DMS114 treated with DMSO at 0.1 percent for 48 hours (cell line): ENCODE data around the gene RNF5.
"Not testable (repeated sequence)": the region's sequence is repeated elsewhere in the genome, so short reads cannot be mapped to it uniquely, and the experiment has no call there.

Source experiments
- DNase-seq: peaks from one replicate; lab custom pipeline; 2025; ENCODE audit not compliant: unreplicated experiment; lab: John Stamatoyannopoulos, UW

The RNF5 gene

DNA sequence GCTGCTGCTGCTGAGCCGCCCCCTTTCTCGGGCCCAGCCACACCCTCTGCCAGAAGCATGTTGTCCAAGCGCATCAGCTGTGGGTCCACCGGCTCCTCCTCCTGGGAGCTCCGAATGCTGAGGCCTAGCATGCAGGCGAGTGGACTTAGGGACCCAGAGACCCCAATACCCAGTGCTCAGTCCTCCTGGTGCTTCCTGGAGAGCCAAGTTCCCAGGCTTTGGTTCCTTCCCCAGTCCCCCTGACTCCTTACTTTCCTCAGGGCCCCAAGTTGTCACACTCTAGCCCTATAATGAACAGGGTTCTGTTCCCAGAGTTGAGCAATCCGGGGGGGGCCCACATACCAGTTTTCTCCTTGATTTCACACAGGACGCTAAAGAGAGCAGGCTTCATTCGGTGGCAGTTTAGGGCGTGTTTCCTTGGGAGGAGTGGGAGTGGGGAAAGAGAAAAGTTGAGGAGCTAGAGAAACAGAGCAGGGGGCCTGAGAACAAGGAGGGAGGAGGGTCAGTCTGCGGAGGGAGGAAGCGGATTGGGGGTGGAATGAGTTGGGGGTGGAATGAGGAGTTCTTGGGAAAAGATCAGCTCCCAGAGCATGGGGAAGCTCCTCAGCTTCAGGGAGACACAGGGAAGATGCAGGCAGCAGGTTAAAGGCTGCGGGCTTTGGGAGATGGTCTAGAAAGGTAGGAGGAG is 10.3 kb downstream of the RNF5 start:
- DNase-seq = no peak

DNA sequence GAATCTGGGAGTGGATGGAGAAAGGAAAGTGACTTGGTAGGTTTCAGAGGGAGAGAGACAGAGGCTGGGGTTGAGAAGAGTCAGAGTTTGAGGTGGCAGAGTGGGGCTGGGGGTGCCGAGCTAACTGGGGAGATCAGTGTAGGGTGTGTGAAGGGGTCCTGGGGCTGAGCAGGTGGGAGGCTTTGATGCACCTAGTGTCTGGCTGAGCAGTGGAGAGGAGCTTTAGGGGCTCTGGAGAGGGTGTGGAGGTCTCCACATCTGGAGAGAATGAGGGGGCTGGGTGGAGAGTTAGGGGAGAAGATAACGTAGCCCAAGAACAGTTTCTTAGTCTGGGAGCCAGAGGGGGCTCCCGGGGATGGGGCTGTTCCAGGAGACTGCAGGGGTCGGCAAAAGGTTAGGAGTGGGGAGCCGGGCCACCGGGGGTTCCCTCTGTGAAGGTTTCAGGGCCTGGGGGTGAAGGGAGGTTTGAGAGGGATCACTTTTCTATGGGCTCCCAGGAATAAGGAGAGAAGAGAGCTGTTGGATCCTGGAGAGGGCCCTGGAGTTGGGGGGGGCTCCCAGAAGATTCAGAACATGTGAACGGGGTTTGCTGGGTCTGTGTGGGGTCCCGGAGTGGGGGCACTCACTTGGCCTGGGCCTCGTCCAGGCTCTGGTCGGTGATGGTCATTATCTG is 11.0 kb downstream of the RNF5 start:
- DNase-seq = no peak

DNA sequence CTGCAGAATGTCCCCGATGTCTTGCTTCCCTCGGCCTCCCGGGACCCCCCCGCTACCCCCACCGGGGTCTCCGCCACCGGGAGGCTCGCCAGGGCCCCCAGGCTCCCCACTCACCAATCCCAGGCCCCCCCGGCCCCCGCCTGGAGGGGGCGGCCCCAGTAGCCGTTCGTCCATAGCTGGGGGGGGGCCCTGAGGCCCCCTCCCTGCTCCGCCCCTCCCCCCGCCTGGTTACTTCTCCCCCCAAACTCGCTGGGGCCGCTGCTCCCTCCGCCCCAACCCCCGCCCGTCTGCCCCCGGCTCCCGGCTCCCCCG is 11.5 kb downstream of the RNF5 start:
- no peak for DNase-seq

DNA sequence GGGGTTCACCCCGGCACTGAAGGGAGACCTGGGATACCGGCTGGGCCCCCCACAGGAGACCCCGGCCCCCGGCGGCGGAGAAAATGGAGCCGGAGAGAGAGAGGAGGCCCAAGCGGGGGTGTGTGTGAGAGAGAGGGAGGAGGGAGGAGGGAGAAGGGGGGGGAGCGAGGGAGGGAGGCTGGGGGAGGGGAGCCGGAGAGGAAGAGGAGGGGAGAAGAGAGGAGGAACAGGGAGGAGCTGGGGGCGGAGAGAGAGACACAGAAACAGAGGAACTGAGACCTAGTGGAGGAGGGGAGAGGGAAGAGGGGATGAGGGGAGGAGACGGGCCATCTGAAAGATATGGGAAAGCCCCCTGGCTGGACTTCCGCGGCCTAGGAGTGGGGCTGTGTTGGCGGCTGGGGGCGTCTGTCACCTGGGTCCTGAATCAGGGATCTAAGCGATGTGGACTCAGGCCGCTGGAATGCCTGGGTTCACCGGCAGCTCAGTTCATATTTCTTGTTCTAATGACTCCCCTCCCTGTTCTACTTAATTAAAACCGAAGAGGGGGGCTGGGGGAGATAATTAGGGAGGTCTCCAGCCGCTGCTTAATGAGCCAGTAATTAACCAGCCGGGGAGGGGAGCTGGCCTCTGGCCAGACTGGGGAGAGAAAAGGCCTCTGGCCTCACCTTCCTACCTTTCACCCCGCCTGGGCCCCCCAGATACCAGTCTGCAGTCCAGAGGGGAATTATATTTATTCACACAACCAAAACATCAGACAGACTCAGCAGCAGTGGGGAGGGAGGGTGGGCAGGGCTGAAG is 12.0 kb downstream of the RNF5 start, which contains the start of gene PBX2:
TSS of gene PBX2 (minus strand) at position 149 of the 798 bp plus-strand sequence. CDS start 287 bp downstream, outside the sequence.
- peak; percentile 87 for DNase-seq

DNA sequence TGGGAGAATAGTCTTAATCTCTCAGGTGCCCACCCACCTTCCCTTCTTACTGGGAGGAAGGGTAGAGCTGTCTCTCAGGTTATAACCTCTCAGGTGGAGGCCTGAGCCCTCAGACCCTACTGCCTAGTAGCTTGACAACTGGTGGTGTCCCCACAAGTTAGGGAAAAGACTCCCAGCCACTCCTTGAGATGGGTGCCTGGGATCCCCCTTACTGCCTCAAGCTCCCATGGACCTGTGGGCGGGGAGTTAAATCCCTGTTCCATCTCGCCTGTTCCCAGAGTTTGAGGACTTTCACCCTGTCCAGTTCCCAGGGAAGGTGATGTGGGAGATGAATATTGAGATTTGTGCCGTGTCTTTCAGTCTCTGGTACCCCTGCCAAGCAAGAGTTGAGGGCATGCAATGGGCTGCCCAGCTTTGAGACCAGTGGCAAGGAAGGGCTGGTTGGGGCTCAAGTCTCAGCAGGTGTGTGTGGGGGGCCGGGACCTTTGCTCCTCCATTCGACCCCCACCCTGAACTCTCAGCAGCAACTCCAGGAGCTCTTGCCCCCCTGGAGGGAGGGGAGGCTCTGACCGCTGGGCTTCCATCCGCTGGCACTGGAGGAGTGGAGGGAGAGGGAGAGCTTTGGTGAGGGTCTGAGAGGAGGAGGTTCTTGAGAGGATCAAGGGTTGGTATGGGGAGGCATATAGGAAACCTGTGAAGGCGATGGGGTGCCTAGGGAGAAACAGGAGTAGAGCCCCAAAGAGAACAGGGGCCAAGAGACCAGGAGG is 12.9 kb downstream of the RNF5 start:
- DNase-seq = no peak

DNA sequence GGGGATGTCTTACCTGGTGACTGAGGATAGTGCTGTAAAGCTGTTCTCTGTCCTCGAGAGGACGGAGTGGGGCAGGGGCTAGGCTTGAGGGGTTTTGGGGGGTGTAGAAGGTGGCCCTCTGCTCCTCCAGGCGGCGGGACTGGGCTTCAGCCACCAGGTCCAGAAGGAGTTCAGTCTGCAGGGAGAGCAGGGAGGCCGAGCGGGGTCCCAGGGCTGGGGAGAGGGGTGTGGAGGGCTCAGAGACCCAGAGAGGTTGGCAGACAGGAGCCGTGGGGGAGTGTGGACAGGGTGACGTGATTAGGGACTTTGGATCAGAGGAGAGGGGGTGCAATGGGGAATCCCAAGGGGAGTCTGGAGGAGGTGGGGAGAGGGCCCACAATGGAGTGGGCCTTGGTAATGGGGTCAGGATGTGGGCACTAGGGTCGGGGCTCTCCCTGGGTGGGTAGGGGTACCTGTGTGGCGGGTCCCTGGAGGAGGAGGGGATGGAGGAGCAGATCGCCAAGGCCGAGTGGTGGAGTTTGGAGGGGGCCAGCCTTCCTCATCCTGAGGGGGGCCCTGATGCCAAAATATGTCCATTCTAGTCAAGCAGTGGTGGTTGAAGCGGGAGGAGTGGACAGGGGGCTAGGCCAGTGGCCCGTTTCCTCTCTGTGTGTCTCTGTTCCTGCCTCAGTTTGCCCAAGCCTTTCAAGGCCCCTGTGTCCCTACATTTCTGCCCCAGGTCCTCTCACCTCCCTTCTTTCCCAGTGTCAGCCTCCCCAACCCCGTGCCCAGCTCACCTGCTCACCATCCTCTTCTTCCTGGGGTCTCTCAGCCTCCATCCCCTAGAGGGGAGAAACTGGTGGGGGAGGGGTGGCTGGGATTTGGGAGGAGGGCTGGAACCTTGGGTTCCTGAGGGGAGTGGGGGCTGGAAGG is 13.7 kb downstream of the RNF5 start:
- DNase-seq = no peak

DNA sequence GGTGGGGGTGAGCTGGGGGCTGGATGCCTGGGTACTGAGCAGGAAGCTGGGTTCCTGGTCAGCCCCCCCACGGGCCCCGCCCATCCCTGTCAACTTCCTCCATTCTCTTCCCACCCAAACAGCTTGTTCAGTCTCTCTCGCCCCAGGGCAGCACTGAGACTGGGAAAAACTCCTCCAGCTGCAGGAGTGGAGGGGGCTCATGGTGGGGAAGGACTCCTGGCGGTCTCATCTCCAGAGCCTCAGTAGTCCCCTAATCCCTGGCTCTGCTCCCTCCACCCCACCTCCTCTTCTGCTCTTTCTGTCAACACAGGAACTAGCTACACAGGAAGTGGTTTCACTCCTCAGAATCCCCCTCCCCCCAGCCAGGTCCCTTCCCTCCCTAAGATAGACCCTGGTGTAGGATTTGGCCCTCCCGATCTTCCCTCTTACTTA is 14.4 kb downstream of the RNF5 start, which contains the start of gene GPSM3:
TSS of gene GPSM3 (minus strand) at position 36 of the 432 bp plus-strand sequence. CDS start 130 bp downstream, outside the sequence.
- no peak for DNase-seq

DNA sequence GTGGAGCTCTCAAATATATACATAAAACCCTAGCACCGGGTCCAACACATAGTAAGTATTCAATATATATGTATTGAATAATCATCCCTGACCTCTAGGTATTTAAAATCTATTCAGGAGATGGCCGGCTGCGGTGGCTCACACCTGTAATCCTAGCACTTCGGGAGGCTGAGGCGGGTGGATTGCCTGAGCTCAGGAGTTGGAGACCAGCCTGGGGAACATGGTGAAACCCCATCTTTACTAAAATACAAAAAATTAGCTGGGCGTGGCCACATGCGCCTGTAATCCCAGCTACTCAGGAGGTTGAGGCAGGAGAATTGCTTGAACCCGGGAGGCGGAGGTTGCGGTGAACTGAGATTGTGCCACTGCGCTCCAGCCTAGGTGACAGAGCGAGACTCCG is 14.9 kb downstream of the RNF5 start:
- not testable (repeated sequence) for DNase-seq

DNA sequence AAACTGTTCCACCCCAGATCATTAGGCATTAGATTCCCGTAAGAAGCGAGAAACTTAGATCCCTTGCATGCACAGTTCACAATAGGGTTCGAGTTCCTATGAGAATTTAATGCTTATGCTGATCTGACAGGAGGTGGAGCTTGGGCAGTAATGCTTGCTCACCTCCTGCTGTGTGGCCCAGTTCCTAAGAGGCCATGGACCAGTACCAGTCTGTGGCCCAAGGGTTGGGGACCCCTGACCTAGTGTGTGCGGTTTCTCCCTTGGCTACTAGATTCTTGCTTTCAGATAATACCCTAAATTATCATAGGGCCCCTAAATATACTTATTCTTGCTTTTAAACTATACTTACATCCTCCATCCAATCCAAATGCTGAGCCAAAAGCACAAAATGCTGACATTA is 16.2 kb downstream of the RNF5 start:
- no peak for DNase-seq

DNA sequence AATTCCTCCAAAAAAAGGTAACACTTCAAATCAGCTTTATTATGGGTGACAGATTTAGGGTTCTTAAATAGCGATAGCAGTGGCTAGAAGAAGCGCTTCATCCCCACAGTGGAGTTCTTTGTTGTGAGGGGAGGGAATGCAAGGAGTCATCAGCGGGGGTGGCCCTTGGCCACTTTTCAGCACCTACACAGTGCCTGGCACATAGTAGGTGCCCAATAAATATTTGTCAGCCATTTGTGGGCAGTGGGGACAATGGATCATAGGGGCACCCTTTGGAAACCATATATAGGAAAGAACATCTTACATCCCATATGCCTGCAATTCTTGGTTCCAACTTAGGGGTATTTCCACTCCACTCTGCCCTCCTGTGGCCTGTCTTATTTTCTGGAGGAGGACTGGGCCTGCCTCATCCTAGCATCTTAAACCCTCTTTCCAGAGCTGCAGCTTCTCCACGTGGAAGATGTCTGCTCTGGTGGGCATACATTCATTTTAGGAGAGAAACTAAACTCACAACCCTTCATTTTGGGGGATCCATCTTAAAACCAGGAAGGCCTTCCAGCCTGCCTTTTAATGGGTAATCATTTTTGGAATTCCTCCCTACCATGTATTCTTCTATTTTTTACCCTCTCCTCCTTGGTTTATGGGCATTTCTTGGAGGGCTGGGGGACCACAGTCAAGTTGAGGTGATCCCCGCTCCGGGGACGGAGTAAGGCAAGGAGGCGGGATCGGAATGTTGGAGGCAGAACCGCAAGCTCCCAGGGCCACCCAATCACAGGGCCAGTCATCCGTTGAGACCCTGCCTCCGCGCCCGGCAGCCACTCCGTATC is 16.8 kb downstream of the RNF5 start:
- peak; percentile 81 for DNase-seq

DNA sequence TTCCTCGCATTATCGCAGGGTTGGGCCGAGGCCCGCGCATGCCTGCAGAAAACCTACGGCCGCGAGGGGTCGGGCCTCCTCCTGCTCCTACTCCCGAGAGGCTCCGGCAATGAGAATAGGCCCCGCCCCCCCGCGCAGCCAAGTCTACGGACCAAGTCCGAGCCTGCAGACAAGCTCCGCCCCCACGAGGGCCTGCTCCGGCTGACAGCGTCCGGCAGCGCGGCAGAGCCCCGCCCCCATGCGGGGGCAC is 17.4 kb downstream of the RNF5 start:
- peak; percentile 99 for DNase-seq

DNA sequence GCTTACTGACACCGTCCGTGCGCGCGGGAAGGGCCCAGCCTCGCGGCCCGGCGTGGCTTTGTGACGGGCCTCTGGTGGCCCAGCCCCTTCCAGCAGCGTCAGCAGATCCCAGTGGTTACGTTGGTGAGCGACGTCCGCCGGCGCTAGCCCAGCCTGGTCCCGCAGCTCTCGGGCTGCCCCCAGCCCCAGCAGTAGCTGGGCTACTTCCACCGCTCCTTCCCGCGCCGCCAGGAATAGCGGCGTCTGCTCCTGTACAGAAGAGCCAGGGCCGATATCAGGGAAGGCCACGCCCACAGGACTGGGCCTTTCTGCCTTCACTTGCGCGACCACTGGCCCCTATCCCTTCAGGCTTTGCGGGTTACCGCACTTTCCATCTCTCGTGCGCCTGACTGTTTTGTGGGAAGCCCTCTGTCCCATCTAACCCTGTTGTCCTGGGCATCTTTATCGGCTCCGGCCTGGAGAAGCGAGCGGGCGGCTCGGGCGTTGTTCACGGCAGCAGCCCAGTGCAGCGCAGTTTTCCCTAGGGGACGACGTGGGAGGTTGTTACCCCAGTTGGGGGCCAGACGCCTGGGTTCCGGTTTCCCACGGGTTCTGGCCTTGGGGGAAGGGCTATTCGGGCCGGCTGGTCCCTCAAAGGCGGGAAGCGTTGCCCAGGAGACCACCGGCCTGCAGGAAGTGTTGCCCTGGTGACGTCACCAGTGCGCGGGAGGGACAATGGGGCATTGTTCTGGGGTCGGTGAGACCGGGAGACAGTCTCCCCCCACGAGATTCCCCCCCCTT is 17.9 kb downstream of the RNF5 start:
- DNase-seq = peak; percentile 69

DNA sequence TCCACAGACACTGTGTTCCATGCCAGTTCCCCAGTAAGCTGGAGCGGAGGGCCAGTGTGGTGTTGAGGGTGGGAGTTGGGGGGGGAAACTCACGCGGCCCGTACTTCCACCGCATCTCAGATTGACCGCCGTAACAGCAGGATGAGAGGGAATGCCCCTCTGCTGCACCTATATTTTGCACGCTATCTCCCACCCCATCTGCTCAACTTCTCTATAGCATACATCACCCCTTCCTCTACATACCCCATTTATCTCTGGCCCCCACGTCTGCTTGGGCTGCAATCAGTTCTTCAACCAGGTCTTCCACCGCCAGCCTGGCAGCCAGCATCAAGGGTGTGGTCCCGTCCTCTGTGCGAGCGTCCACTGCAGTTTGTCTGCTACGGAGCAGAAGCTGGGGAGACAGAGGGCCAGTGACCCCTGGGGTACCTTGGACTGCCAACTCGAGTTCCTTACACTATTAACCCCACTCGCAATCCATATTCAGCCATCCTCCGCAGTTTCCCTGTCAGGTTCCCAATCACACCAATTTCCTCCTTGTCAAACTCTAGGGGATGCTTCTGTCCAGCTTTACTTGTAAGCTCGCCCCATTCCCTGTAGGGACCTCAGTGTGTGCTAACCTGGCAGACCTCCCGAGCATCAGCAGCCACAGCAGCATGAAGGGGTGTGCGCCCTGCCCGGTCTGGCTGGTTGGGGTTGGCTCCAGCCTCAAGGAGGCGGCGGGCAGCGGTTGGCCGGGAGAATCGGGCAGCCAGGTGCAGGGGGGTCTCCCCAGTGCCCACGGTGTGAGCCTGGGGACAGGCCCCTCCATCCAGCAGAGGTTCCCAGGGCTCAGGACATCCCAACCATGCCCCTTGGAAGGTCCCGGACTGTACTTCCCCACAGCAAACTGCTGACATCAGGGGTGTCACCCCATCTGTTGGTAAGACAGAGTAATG is 18.7 kb downstream of the RNF5 start:
- no peak for DNase-seq

DNA sequence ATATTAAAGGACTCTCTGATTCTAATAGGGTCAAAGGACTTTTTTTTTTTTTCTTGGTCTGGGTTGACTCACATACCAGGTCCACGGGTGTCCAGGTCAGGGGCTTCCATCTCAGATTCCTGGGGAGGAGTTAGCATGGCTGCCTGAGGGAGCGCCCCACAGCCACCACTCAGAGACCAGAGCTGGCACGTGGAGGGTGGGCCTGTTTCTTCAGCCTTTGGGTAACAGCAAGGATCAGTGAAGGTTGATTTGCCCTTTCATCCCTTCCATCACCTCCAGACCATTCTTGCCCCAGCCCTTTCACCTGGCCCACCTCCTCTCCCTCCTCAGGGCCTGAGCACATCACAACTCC is 20.1 kb downstream of the RNF5 start:
- no peak for DNase-seq

DNA sequence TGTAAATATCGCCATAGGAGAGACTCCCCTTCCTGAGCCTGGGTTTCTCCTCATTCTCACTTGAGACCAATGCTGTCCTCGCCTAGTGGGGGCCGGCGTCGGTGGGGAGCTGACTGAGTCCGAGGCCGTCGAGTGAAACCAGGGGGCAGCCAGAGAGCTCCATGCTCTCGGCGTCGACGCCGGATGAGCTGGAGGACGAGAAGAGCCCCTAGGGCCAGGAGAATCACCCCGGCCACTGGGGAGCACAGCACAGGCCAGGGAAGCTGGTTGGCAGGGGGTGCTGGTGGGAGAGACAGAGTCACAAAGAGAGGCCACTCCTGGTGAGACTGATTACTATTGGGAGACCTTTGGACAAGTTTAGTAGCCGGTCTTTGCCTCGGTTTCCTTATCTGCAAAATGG is 20.7 kb downstream of the RNF5 start:
- DNase-seq = no peak

DNA sequence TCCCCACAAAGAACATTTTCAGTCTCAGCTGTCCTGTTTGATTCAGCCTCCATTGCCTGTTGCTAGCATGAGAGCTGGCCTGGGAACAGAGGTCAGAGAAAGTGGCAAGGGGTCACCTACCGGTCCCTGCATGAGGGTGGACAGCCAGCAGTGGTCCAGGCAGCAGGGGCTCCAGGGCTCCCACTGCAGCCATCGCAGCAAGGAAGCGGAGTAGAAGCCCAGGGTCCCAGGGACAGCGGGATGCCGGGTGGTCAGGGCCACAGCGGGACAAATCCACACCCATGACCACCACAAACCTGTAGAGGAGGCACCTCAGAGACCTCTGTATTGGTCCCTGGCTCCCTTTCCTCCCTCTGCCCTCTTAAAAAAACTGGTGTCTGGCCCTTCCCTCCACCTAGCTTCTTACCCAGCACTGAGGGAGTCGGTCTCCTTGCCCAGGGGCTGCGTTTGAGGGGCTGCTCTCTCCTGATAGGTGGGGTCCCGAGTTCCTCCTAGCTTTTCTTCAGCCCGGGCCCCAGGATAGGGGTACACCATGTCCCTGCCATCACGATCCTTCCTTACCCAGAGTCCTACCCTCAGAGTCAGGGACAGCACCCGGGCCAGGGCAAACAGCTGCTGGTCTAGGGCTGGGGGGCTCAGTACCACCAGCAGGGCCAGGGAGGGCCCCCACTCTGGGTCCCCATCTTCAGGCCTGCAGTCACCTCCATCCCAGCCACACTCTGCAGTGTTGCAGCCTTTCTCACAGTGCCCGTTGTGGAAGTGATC is 22.7 kb downstream of the RNF5 start:
- no peak for DNase-seq

DNA sequence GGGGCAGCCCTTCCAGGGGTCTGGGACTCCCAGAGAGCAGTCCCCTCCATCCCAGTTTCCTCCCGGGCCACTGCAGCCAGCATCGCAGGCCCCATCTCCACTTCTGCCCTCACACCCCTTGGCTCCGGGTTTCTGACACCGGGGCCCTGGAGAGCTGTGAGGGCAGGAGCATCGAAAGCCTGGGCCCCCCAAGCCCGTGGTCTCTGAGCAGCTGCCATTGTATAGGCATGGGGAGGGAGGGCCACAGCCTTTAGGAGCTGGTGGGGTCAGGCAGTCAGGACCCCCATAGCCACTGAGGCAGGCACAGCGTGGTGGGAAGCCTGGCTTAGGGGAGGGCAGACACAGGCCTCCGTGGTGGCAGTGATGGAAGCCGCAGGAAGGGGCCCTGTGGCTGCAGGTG is 24.0 kb downstream of the RNF5 start:
- DNase-seq = no peak
